ENCODE measurements around the gene MINAR2.

- TF ChIP-seq EZH2 (IDR thresholded peaks at IDR 0.05; ENCODE audit: insufficient read depth, poor library complexity, severe bottlenecking) = no peak
- no peak for TF ChIP-seq EZH2phosphoT487 (IDR thresholded peaks at IDR 0.05; ENCODE audit: insufficient read depth, low read depth)
Measured at GRCh38 chr5:129768735-129769134, 20.8 kb downstream of the MINAR2 start.
